Mesendoderm (in vitro differentiated cells): ENCODE measurements around the gene GALNT9.

Source experiments
- DNase-seq: peaks from one replicate; pipeline ENCODE4 v3.0.0; 2013
- H2AK5ac ChIP-seq: 2 replicates; pipeline ENCODE4 v1.6.1; 2013; ENCODE audit warnings: low read length, inconsistent platforms
- H2BK120ac ChIP-seq: 2 replicates; pipeline ENCODE4 v1.6.1; 2013; ENCODE audit warnings: low read depth, mild to moderate bottlenecking, low read length, moderate library complexity, mixed read lengths
- H2BK15ac ChIP-seq: replicated peaks from 2 replicates; pipeline ENCODE4 v1.6.1; 2013; ENCODE audit warnings: low read depth, mild to moderate bottlenecking, moderate library complexity
- H2BK5ac ChIP-seq: 2 replicates; pipeline ENCODE4 v1.6.1; 2013; ENCODE audit warnings: low read length, inconsistent platforms
- H3K18ac ChIP-seq: 2 replicates; pipeline ENCODE4 v1.6.1; 2013; ENCODE audit warnings: mild to moderate bottlenecking, low read length, mixed read lengths
- H3K23ac ChIP-seq: one replicate; pipeline ENCODE4 v1.6.1; 2013; ENCODE audit warnings: low read length
- H3K27ac ChIP-seq: 2 replicates; pipeline ENCODE4 v1.5.1; 2013; ENCODE audit warnings: low read depth, mild to moderate bottlenecking, inconsistent platforms, low read length, moderate library complexity
- H3K27me3 ChIP-seq: 2 replicates; pipeline ENCODE4 v1.6.1; 2013; ENCODE audit warnings: low read length, control low read depth, mild to moderate bottlenecking, inconsistent platforms; ENCODE audit not compliant: insufficient read depth, poor library complexity
- H3K36me3 ChIP-seq: 2 replicates; pipeline ENCODE4 v1.6.1; 2013; ENCODE audit warnings: low read length, inconsistent platforms; ENCODE audit not compliant: control insufficient read depth, insufficient read depth
- H3K4ac ChIP-seq: one replicate; pipeline ENCODE4 v1.6.1; 2013; ENCODE audit warnings: low read depth, mild to moderate bottlenecking, low read length, moderate library complexity
- H3K4me1 ChIP-seq: 2 replicates; pipeline ENCODE4 v1.6.1; 2013; ENCODE audit warnings: low read depth, low read length, inconsistent platforms; ENCODE audit not compliant: control insufficient read depth
- H3K4me2 ChIP-seq: 2 replicates; pipeline ENCODE4 v1.6.1; 2013; ENCODE audit warnings: low read length
- H3K4me3 ChIP-seq: 2 replicates; pipeline ENCODE4 v1.5.1; 2013; ENCODE audit warnings: mild to moderate bottlenecking, low read length
- H3K56ac ChIP-seq: one replicate; pipeline ENCODE4 v1.6.1; 2013; ENCODE audit warnings: low read length
- H3K79me1 ChIP-seq: 2 replicates; pipeline ENCODE4 v1.6.1; 2013; ENCODE audit warnings: low read length, inconsistent platforms
- H3K79me2 ChIP-seq: 2 replicates; pipeline ENCODE4 v1.6.1; 2013; ENCODE audit warnings: mild to moderate bottlenecking, low read length; ENCODE audit not compliant: control insufficient read depth, insufficient read depth
- H3K9ac ChIP-seq: 2 replicates; pipeline ENCODE4 v1.6.1; 2013; ENCODE audit warnings: low read length, inconsistent platforms
- H4K5ac ChIP-seq: one replicate; pipeline ENCODE4 v1.6.1; 2013; ENCODE audit warnings: low read length
- H4K8ac ChIP-seq: one replicate; pipeline ENCODE4 v1.6.1; 2013; ENCODE audit warnings: low read depth, mild to moderate bottlenecking, control low read depth, low read length, moderate library complexity
- WGBS: extraction: QIAGEN DNeasy Blood & Tissue Kit; methylation state at CpG from one replicate; pipeline ENCODE4 v1.1.7; 2013; ENCODE audit warnings: low lambda C conversion rate, missing lambda C conversion rate; ENCODE audit not compliant: insufficient coverage; ENCODE audit errors: extremely low coverage; 5-methylcytosine and 5-hydroxymethylcytosine counted together

Gene GALNT9

DNA sequence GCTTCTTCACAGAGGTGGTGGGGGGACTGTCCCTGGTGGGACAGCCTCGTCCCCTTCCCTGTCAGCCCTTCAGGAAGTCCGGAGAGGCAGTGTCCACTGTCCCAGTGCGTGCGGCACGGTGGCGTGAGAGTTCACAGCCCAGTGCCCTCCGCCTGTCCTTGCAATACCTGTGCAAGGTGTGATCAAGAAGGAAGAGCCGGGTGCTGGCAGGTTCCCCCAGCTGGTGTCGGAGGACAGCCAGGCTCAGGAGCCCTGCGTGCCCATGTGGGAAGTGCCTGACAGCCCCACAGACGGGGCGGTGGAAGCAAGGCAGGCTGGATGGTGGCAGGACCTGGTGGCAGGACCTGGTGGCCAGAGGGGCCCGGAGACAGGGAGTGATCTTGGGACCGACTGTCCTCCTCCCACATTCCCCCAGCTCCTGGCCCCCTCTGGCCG lies 168.8 kb downstream of the GALNT9 start:
- Histone ChIP-seq H2AK5ac (no peak overlapping the region), H3K27me3 (no peaks in the 10 kb centered on the region), H3K4ac (no peak overlapping the region), H4K5ac (no peak overlapping the region), H3K79me1 (no peaks in the 10 kb centered on the region), H3K4me1 (no peaks in the 10 kb centered on the region), H3K18ac (no peak overlapping the region), H2BK120ac (no peak overlapping the region), H3K4me2 (no peak overlapping the region), H4K8ac (no peak overlapping the region), H3K79me2 (no peaks in the 10 kb centered on the region), H2BK5ac (no peak overlapping the region), H3K36me3 (peaks cover 14% of the 10 kb centered on the region), H3K9ac (no peak overlapping the region), H3K23ac (no peak overlapping the region), H3K4me3 (no peak overlapping the region), H3K27ac (no peak overlapping the region), H3K56ac (no peak overlapping the region), H2BK15ac (no peak overlapping the region)
- no CpG with 5 or more reads among the region's 15 CpGs for WGBS
- no peak for DNase-seq

DNA sequence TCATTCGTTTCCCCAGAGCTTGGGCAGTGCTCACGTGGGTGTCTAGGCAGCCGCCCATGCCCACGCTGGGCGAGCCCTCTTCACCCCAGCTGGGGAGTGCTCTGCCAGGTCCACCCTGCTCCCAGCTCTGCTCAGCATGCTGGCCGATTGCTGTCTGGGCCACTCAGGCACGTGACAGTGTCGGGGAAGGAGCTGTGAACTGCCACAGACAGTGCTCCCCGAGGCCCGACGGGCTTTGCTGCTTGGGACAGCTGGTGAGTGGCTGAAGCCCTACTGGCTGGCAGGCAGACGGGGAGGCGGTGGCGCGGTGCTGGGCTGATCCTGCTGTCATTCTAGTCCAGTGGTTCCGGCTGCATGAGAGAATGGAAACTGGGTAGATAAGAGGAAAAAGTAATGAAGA lies 169.4 kb downstream of the GALNT9 start:
- Histone ChIP-seq H3K23ac (no peak overlapping the region), H2BK15ac (no peak overlapping the region), H4K8ac (no peak overlapping the region), H3K36me3 (peaks cover 14% of the 10 kb centered on the region), H2BK120ac (no peak overlapping the region), H3K79me2 (no peaks in the 10 kb centered on the region), H3K27me3 (no peaks in the 10 kb centered on the region), H3K4me2 (no peak overlapping the region), H4K5ac (no peak overlapping the region), H3K18ac (no peak overlapping the region), H2BK5ac (no peak overlapping the region), H3K79me1 (no peaks in the 10 kb centered on the region), H3K4ac (no peak overlapping the region), H3K27ac (no peak overlapping the region), H3K56ac (no peak overlapping the region), H3K4me1 (no peaks in the 10 kb centered on the region), H3K4me3 (no peak overlapping the region), H2AK5ac (no peak overlapping the region), H3K9ac (no peak overlapping the region)
- no CpG with 5 or more reads among the region's 16 CpGs for WGBS
- no peak for DNase-seq

DNA sequence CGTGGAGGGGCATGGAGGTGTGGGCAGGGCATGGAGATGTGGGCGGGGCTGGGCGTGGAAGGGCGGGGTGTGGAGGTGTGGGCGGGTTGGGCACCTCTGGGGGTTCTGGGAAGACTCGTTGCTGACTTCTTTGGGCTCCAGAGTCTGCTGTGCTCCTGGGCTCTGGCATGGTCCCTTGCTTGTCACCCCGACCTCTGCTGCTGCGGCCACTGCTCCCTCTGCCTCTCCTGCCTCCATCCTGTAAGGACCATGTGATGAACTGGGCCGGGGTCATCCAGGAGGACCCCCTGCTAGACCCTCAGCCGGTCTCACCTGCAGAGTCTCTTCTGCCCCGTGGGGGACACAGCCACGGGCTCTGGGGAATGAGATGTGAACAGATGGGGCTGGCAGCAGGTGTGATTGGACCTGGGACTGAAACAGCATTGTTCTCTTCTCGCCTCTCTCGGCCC lies 169.8 kb downstream of the GALNT9 start:
- no peak overlapping the region for H3K9ac ChIP-seq
- no peak overlapping the region for H4K8ac ChIP-seq
- no peaks in the 10 kb centered on the region for H3K79me1 ChIP-seq
- H3K4me1 ChIP-seq = no peaks in the 10 kb centered on the region
- H3K4ac ChIP-seq = no peak overlapping the region
- H3K23ac ChIP-seq = no peak overlapping the region
- H2BK120ac ChIP-seq = no peak overlapping the region
- WGBS = no CpG with 5 or more reads among the region's 14 CpGs
- no peak for DNase-seq
- no peak overlapping the region for H3K56ac ChIP-seq
- no peak overlapping the region for H4K5ac ChIP-seq
- no peak overlapping the region for H2AK5ac ChIP-seq
- H3K4me2 ChIP-seq = no peak overlapping the region
- H3K4me3 ChIP-seq = no peak overlapping the region
- no peak overlapping the region for H3K18ac ChIP-seq
- no peak overlapping the region for H3K27ac ChIP-seq
- H3K36me3 ChIP-seq = peaks cover 14% of the 10 kb centered on the region
- H3K79me2 ChIP-seq = no peaks in the 10 kb centered on the region
- H2BK15ac ChIP-seq = no peak overlapping the region
- H2BK5ac ChIP-seq = no peak overlapping the region
- H3K27me3 ChIP-seq = no peaks in the 10 kb centered on the region

DNA sequence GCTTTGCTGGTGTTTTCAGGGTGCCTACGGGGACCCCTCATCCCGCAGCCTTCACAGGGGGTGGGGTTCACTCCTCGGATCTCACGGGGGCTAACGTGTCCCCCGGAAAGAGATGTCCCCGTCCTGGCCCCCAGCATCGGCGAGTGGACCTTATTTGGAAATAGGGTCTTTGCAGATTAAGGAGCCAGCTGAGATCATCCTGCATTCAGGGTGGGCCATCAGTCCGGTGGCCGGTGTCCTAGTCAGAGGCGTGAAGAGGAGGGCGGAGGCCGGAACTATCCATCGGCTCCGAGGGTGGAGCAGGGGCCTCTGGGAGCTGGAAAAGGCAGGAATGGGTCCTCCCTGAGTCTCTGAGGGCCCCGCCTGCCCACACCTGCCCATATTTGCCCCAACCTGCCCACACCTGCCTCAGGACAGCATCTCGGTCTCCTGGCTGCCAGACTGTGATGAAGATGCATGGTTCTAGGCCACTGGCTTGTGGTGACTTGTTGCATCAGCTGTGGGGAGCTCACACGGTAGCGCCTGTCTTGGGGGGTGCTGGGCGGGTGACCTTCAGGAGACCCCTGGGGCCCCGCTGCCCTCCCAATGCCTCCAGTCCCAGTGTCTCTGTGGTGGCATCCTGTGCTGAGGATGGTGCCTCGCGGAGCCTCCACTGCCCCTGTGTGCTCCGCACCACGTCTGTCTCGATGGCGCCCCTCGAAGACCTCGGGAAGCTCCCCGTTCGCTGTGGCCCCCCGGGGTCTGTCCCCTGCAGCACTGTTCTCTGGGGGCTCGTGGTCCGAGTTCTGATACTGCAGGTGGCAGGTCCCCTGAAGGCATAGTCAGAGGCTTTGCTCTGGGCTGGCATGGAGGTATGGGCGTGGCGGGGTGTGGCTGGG lies 170.5 kb downstream of the GALNT9 start:
- Histone ChIP-seq H3K27ac (no peak overlapping the region), H3K18ac (no peak overlapping the region), H3K79me2 (no peaks in the 10 kb centered on the region), H2BK15ac (no peak overlapping the region), H3K4ac (no peak overlapping the region), H3K4me3 (no peak overlapping the region), H2BK120ac (no peak overlapping the region), H4K5ac (no peak overlapping the region), H3K56ac (no peak overlapping the region), H3K36me3 (peaks cover 14% of the 10 kb centered on the region), H2BK5ac (no peak overlapping the region), H3K27me3 (no peaks in the 10 kb centered on the region), H3K4me1 (no peaks in the 10 kb centered on the region), H2AK5ac (no peak overlapping the region), H4K8ac (no peak overlapping the region), H3K23ac (no peak overlapping the region), H3K4me2 (no peak overlapping the region), H3K9ac (no peak overlapping the region), H3K79me1 (no peaks in the 10 kb centered on the region)
- WGBS = no CpG with 5 or more reads among the region's 37 CpGs
- DNase-seq = no peak

DNA sequence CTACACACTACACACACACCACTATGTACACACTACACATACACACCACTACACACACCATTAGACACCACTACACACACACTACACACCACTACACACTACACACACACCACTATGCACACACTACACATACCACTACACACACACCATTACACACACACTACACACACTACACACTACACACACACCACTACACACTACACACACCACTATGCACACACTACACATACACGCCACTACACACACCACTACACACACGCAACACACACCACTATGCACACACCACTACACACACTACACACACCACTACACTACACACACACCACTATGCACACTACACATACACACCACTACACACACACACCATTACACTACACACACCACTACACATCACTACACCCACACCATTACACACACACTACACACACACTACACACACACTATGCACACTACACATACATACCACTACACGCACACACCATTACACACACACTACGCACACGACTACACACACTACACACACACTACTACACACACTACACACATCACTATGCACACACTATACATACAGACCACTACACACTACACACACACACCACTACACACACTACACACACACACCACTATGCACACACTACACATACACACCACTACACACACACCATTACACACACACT lies 171.5 kb downstream of the GALNT9 start:
- Histone ChIP-seq H3K36me3 (peaks cover 14% of the 10 kb centered on the region), H2BK120ac (no peak overlapping the region), H2BK5ac (no peak overlapping the region), H3K18ac (no peak overlapping the region), H3K27ac (no peak overlapping the region), H3K4me2 (no peak overlapping the region), H3K4me3 (peak overlapping the region; percentile 5), H3K23ac (no peak overlapping the region), H2AK5ac (no peak overlapping the region), H3K4ac (no peak overlapping the region), H2BK15ac (no peak overlapping the region), H3K79me2 (no peaks in the 10 kb centered on the region), H3K27me3 (no peaks in the 10 kb centered on the region), H3K9ac (no peak overlapping the region), H4K8ac (no peak overlapping the region), H4K5ac (no peak overlapping the region), H3K79me1 (no peaks in the 10 kb centered on the region), H3K56ac (no peak overlapping the region), H3K4me1 (no peaks in the 10 kb centered on the region)
- 100% methylated on average over 5 of the region's 5 CpGs for WGBS
- DNase-seq = no peak
